GM21576 (cell line): ENCODE data around the gene DICER1.

ENCODE experiments used
- ATAC-seq: cut with Tn5 transposase; IDR thresholded peaks from one replicate; pipeline ENCODE4 v1.9.1; 2021; ENCODE audit warnings: mild to moderate bottlenecking, moderate library complexity; ENCODE audit not compliant: unreplicated experiment

The DICER1 gene

GRCh38 chr14:95092723-95093122, 64.6 kb downstream of the DICER1 start:
- no peak for ATAC-seq

GRCh38 chr14:95091581-95091980, 65.7 kb downstream of the DICER1 start:
- no peak for ATAC-seq

- ATAC-seq, result no peak
These were observed 68.7 kb downstream of the DICER1 start for GRCh38 chr14:95088665-95089064.

- ATAC-seq, result no peak
These were observed 69.7 kb downstream of the DICER1 start for GRCh38 chr14:95087619-95088018.

GRCh38 chr14:95085321-95085720, 72.0 kb downstream of the DICER1 start:
- ATAC-seq, result no peak

- ATAC-seq, result no peak
These were observed 78.5 kb downstream of the DICER1 start for GRCh38 chr14:95078867-95079266.

GRCh38 chr14:95077345-95077744, 80.0 kb downstream of the DICER1 start:
- ATAC-seq, result no peak

- ATAC-seq, result no peak
These were observed 81.5 kb downstream of the DICER1 start for GRCh38 chr14:95075789-95076188.

GRCh38 chr14:95073947-95074346, 83.4 kb downstream of the DICER1 start:
- no peak for ATAC-seq

GRCh38 chr14:95072310-95072905, 84.9 kb downstream of the DICER1 start:
- no peak for ATAC-seq

- no peak for ATAC-seq
These were observed 85.6 kb downstream of the DICER1 start for GRCh38 chr14:95071649-95072280.

GRCh38 chr14:95070748-95071435, 86.4 kb downstream of the DICER1 start:
- ATAC-seq, result no peak

- ATAC-seq, result no peak
These were observed 87.8 kb downstream of the DICER1 start for GRCh38 chr14:95069547-95069946.

- ATAC-seq, result no peak
These were observed 88.3 kb downstream of the DICER1 start for GRCh38 chr14:95069018-95069417.

GRCh38 chr14:95068521-95068920, 88.8 kb downstream of the DICER1 start:
- ATAC-seq, result no peak

GRCh38 chr14:95068080-95068479, 89.2 kb downstream of the DICER1 start:
- no peak for ATAC-seq

GRCh38 chr14:95067526-95067925, 89.8 kb downstream of the DICER1 start:
- ATAC-seq, result no peak

- no peak for ATAC-seq
These were observed 90.8 kb downstream of the DICER1 start for GRCh38 chr14:95066427-95066986.

- no peak for ATAC-seq
These were observed 91.9 kb downstream of the DICER1 start for GRCh38 chr14:95065411-95065810.

- ATAC-seq, result no peak
These were observed 92.6 kb downstream of the DICER1 start for GRCh38 chr14:95064734-95065133.

- ATAC-seq, result no peak
These were observed 93.1 kb downstream of the DICER1 start for GRCh38 chr14:95064256-95064655.

- no peak for ATAC-seq
These were observed 93.9 kb downstream of the DICER1 start for GRCh38 chr14:95063391-95063790.
